Erythroblast (primary cell): Measurements from ENCODE around the gene C16orf96.

ENCODE experiments used
- GATA1 ChIP-seq: IDR thresholded peaks from 2 replicates; pipeline ENCODE4 v1.6.1; 2011; ENCODE audit warnings: low read depth, mild to moderate bottlenecking, control low read depth, low read length, moderate library complexity
- POLR2A ChIP-seq: IDR thresholded peaks from 2 replicates; pipeline ENCODE4 v1.6.1; 2011; ENCODE audit warnings: mild to moderate bottlenecking, low read length

DNA sequence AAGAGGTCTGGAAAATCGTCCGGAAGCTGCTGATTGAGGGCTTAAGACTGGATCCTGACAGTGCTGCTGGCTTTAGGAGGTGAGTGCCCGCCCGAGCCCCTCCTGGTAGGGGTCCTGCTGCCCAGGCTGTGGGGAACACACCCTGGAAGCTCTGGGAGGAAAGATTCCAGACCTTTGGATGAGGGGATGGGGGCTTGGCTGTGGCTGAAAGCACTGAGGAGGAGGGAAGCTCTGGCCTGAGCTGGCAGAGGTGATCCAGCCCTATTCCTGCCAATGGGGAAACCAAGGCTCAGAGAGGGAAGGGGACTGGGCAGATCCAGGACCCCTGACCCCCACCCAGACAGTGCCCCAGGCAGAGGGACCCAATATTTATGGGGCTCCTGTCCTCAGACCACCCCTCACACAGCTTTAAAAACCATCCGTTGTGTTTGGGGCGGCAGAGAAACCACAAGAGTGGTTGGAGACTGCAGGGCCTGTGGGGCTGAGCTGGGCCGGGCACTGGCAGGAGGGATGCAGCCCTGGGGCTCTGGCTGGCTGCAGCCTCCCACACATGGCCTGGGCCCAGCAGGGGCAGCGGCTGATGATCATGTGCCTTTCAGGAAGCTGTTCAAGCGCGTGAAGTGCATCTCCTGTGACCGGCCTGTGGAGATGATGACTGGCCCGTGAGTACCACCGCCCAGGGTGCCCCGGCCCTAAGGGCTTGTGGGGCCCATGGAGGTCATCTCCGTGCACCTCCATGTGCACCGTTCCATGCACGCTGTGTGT is 35.7 kb downstream of the C16orf96 start:
- no peak for TF ChIP-seq POLR2A
- TF ChIP-seq GATA1 = no peak
